GM18519 (cell line): ENCODE data around the gene ANO8.

Source experiments
- ATAC-seq: cut with Tn5 transposase; IDR thresholded peaks from one replicate; pipeline ENCODE4 v1.9.1; 2021; ENCODE audit warnings: mild to moderate bottlenecking, moderate library complexity; ENCODE audit not compliant: unreplicated experiment, low FRiP score

ANO8 gene

DNA sequence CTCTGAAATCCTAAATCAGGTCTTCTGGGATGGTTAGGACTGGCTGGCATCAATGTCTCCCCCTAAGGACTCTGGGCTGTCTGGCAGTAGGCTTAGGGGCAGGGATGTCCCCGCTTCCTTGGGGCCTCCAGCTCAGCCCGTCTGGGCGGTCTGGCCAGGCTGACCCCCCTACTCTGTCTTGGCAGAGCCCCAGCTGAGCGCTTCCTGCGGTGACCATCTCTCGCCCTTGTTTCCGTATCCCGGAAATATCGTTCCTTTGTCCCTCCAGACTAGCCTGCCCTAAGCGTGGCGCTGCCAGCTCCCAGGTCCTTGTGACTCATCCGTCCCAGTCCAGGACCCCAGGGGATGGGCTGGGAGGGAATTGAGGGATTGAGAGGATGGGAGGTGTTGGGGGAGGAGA, 14.0 kb upstream of the ANO8 start:
- no peak for ATAC-seq

DNA sequence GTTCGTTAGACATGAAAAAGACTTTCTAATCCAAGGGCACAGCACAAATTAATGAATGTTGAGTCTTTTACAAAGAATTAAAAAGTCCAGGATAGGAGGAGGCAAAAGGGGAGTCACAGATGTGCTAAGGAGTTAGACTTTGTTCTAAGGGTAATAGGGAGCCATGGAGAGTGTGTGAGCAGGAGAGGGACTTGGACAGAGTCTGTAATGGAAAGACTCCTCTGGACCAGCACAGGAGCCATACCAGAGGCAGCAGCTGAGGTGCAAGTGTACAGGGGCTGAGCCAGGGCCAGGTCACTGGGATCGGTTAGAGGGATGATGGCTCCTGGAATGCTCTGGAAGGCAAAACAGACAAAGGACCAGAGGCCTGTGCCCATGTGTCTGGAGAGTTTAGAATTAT, 13.2 kb upstream of the ANO8 start:
- ATAC-seq = no peak

DNA sequence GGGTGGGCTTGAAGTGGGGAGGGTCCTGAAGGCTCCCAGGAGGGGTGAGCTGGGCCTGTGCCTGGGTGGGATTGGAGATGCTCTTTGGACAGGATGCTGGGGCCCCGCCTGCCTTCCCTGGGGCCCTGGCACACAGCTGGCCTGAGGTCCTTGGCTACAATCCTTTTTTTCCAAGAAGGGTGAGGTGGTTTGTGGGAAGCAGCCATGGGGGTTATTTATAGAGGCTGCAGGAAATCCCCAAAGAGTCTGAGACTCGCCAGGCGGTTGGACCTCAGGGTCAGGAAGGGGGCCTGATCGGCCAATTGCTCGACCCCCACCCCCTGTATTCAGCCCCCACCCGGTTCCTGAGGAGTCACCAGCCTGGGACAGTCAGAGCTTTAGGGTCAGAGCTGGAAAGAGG, 12.7 kb upstream of the ANO8 start:
- ATAC-seq = no peak

DNA sequence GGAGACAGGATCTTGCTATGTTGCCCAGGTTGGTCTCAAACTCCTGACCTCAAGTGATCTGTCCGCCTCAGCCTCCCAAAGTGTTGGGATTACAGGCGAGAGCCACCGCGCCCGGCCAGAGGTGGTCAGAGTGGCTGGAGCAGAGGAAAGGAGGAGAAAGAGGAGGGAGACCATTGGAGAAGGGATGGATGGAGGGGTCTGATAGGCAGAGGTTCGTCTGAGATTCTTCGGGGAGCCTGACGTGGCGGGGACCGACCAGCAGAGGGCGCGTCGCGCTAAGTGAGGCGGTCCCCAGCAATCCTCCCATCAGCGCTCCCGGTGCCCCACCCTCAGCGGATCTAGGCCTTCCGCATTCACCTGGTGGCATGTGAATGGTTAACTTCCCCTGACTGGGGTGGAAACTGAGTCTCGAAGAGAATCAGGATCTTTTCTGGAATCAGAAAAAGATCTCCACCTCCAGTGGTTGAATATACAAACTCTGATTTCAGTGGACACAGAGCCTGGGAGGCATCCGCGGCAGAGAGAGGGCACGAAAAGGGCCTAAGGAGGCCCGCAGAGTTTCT, 11.5 kb upstream of the ANO8 start:
- no peak for ATAC-seq

DNA sequence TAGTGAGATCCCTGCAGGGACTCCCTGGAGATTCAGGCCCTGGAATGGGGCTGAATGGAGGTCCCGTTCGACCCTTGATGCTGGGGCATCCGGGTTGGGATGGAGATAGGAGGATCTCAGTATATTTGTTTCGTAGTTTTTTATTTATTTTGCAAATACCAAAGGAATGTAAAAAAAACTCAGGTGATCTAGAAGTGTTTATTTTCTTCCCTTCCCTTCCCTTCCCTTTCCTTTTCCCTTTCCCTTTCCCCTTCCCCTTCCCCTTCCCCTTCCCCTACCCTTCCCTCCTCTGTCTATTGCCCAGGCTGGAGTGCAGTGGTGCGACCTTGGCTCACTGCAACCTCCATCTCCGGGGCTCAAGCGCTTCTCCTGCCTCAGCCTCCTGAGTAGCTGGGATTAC, 7.2 kb upstream of the ANO8 start:
- ATAC-seq = no peak

DNA sequence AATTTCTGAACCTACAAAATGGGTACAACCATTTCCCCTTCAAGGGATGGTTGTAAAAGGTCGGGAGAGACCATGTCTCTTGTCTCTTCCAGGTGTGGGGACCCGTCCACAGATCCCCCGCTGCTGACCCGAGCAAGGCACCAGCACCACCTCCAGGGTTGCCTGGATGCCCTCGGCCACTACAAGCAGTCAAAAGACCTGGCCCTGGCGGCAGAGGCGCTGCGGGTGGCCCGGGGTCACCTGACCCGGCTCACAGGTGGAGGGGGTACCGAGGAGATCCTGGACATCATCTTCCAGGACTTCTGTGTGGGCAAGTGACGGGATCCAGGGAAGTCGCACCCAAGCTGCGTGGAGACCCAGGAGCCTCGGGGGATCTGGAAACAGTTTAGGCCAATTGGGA, 6.7 kb upstream of the ANO8 start:
- no peak for ATAC-seq

DNA sequence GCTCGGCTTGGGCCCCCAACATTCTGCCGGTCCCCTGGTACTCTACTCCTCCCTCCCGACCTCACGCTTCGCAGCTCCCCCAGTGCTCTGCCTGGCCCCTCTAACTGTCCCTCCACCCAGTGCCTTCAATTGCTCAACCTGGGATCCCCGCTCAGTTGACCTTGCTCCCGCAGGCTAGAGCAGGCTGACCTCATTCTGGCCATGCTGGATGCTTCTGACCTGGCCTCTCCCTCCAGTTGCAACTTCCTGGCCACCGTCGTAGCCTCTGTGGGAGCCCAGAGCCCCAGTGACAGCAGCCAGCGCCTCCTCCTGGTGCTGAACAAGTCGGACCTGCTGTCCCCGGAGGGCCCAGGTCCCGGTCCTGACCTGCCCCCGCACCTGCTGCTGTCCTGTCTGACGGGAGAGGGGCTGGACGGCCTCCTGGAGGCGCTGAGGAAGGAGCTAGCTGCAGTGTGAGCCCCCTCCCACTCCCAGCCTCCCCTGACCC, 6.3 kb upstream of the ANO8 start:
- no peak for ATAC-seq

DNA sequence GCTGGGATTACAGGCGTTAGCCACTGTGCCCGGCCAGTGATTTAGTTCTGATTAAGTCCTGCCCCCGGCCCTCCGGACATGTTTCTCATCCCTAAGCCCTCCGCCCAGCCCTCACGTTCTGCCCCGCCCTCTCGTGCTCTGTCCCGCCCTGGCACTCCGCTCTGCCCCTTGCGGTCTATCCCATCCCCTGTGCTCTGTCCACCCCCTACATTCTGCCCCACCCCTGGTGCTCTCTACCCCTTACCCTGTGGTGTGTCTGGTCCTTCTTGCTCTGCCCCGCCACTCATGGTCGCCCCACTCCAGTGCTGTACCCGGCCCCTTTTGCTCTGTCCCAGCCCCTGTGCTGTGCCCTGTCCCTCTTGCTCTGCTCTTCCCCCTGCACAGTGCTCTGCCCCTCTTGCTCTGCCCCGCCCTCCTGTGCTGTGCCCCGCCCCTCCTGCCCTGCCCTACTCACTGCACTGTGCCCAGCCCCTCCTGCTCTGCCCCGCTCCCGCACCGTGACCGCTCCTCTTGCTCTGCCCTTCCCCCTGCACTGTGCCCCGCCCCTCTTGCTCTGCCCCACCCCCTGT, 5.7 kb upstream of the ANO8 start:
- no peak for ATAC-seq

DNA sequence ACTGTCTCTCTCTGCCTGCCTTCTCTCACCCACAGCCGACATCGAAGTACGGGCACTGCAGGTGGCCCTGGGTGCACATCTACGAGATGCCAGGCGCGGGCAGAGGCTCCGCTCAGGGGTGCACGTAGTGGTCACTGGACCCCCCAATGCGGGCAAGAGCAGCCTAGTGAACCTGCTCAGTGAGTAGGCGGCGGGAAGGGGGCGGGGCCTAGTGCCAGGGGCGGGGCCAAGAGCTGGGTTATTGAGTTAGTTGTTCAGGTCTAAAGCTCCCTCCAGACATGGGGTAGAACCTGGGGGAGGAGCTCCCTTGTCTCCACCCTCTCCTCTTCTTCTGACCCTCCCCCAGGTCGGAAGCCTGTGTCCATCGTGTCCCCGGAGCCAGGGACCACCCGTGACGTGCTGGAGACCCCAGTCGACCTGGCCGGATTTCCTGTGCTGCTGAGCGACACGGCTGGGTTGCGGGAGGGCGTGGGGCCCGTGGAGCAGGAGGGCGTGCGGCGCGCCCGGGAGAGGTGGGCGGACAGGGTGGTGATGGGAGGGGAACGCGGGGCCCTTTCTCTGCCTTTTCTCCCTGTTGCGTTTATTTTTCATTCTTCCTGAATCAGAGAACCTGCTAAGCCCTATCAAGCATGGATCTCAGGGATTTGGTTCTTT, 4.6 kb upstream of the ANO8 start:
- ATAC-seq = no peak

DNA sequence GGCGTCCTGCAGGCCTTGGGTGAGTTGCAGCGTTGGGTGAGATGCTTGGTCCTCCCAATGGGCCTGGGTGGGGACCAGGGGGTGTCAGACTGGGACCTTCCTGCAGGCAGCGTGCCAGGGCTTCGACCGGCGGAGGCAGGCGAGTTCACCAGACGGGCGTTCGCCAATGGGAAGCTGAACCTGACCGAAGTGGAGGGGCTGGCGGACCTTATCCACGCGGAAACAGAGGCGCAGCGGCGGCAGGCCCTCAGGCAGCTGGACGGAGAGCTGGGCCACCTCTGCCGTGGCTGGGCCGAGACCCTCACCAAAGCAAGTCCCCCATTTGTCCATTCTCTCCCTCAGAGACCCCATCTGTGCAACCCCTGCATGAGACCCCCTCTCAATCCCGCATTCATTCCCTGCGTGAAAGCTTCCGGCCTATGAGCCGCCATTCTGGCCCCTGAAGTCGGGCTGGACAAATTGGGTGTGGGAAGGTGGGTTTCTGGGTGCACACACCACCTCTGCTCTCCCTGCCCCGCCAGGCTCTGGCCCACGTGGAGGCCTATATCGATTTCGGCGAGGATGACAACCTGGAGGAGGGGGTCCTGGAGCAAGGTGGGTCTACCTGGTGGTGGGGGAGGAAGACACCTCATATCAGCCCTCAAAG, 3.9 kb upstream of the ANO8 start:
- no peak for ATAC-seq

DNA sequence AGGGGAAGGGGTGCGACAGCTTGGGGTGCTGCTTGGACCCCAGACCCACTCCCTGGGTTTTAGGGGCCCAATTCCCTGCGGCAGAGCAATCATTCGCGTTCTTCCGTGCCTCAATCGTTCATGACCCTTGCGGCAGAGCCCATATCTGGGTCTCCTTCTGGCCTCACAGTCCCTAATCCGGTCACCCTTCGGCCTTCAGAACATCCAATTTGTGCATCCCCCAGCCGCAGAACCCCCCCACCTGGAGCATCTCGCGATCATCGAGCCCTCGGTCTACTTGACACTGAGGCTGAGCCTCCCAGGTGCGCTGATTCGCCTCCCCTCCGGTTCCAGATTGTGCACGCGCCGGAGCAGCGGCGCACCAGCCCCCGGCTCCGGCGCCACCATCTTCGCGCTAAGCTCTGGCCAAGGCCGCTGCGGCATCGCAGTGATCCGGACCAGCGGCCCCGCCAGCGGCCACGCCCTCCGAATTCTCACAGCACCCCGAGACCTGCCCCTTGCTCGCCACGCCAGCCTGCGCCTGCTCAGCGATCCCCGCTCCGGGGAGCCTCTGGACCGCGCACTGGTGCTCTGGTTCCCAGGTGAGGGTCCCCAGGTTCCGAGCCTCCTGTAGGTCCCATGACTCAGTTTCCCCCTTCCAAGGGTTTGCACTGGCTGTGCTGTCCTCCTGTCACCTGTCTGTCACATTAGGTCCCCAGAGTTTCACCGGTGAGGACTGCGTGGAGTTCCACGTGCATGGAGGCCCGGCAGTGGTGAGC, 3.2 kb upstream of the ANO8 start:
- no peak for ATAC-seq

DNA sequence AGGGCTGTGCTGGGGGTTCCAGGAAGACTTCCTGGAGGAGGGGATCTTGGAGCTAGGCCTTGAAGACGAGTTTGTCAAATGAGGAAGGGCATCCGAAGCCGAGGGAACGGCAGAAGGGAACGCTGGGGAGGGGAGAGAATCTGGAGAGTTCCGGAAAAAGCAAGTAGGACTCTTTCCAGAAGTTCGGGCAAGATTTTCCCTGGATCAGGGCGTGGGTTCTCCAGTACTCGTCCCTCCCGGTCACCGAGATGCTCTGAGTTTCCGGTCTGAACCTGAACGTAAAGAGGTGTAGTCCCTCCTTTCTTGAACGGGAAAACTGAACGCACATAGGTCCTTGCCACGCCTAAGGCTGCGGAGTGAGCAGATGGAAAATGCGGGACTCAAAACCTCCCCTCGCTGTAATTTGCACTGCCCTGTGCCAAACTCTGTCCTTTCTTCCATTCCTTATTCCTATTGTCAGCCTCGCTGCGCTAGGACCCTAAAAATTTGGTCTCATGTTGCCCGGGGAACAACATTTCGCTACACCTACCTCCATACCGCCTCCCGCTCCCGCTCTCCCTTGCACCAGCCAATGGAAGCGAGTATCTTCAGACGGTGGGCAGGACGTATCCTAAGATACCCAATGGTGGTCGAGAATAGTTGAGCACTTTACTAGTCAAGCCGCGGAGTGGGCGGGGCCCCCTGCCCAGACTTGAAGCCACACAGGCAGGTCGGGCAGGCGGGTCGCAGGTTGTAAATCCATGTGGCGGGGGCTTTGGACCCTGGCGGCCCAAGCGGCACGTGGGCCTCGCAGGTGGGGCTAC, 2.4 kb upstream of the ANO8 start, which contains the start of gene GTPBP3:
Gene GTPBP3, plus strand, starts transcription at position 682 of the 803 bp plus-strand sequence. Its CDS starts 59 bp downstream, at position 741.
- peak; percentile 50 for ATAC-seq

DNA sequence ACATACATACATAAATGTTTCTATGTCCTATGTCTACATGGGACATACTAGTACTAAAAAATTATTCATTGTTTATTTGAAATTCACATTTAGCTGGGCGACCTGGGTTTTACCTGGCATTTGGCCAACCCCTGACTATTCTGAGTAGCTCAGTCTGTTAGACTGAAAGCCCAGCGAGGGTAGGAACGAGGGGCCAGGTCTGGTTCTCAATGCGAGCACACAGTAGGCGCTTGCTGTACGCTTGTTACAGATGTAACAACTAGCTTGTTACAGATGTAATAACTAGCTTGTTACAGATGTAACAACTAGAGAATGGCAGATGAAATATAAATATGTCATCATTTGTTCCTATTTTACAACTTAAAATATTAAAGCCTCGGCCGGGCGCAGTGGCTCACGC, 920 bp upstream of the ANO8 start:
- no peak for ATAC-seq

DNA sequence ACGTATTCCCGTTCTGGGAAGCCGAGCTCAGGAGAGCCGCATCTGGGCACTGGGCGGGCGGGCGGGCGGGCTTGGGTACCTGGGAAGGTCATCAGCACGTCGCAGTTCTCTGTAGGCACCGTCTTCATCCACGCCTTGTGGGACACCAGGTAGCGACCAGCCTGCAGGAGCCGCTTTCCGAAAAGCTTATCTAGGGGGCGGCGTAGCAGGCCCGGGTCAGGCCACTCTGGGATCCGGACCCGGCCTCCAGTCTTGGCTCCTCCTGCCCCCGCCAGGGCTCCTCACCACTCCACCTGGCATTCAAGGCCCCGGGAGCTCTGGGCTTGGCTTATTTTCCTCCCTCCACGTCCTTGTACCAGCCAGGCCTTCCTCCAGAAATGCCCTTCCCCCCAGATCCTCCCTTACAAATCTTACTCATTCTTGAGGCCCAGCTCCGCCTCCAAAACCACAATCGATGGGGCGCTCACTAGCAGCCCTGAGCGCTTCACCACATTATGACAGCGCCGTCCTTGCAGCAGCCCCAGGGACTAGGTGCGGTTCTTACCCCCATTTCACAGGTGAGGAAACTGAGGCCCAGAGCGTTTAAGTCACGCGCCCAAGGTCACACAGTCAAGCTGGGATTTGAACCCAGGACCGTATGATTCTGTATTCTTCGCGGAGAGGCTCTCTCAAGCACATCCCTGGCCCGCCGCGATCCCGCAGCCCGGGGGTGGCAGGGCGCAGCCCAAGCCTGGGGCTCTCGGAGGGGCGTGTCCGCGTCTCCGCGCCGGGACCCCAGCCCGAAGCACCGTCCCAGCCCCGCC, 843 bp downstream of the ANO8 start:
- ATAC-seq = no peak

DNA sequence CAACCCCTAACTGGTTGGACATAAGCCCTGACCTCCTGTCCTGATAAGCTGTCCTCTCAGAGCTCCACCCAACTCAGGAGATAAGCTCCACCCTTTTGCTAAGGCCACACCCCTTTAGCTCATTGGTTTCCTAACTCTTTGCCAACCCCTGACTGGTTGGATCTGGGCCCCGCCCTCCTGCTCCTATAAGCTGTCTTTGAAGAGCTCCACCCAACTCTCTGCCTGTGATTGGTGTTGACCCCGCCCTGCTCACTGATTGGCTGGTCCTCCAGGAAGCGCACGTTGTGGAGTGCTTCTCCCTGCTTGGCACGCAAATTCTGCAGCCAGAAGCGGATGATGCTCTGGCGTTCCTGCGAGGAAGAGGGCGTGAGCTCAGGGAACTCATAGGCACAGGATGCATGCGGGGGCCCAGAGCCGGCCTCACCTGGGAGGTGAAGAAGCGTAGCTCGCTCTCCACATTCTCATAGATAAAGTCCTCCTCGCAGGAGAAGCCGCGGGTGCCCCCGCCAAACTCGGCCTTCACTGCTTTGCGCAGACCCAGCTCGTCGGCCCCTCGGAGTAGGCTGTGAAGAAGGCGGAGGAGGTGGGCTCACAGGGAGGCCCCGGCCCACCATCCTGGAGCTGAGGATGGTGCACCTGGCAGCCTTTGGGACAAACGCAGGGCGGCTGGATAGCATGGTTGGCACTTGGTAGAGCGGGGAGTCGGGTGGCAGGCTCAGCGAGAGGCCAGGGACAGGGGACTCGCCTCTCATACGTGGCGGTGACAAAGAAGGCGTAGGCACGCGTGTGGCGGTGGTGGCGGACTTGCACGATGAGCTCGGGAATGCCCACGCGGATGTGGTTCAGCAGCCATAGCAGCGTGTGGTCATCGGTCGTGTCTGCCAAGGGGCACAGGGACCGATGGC, 1.7 kb downstream of the ANO8 start:
- no peak for ATAC-seq

DNA sequence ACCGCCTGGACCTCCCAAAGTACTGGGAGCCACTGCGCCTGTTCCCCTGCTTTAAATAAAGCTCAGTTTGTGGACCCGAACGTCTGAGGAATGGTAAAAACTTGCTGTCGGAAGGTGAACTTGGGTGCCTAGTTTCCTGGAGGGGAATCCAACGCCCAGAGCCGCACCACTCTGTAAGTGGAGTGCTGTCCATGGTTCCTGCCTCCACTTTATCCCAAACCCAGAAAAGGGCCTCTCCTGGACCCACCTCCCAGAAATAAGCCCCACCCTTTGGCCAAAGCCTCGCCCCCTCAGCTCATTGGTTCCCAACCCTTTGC, 2.3 kb downstream of the ANO8 start:
- no peak for ATAC-seq

DNA sequence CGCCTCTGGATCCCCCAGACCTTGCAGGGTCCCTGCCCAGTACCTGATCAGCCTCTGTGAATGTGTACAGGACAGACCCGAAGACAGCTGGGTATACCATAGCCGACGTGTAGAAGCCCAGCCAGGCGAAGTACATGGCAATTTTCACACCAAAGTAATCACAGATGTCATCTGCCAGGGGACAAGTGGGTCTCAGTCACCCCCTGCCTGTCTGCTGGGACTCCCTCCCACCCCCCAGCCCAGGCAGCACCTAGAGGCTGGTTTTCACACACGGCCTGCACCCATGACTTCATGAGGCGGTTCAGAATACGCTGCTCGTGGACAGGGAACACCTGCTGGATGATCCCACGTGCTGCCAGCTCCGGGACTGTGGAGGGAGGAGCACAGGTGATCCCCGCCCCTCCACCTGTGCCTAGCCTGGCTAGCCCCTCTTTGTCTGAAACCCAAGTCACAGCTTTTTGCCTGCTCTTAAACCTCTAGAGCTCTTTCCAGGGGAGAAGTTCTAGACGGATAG, 3.6 kb downstream of the ANO8 start:
- ATAC-seq = no peak
